HPDE6-E6E7 (cell line): ENCODE data around the gene KCNJ15.

Experiments used
- DNase-seq: peaks from one replicate; pipeline ENCODE4 v3.0.0; 2011; ENCODE audit warnings: missing footprints; ENCODE audit errors: extremely low spot score

KCNJ15 gene

GRCh38 chr21:38268864-38269575, 12.2 kb downstream of the KCNJ15 start:
- DNase-seq, result no peak

- DNase-seq, result no peak
Measured at GRCh38 chr21:38269576-38269936, 12.8 kb downstream of the KCNJ15 start.

- DNase-seq, result no peak
Measured at GRCh38 chr21:38272215-38272614, 15.4 kb downstream of the KCNJ15 start.

- no peak for DNase-seq
Measured at GRCh38 chr21:38273745-38274542, 17.2 kb downstream of the KCNJ15 start.

GRCh38 chr21:38277501-38278131, 20.8 kb downstream of the KCNJ15 start:
- peak; percentile 80 for DNase-seq

- no peak for DNase-seq
Measured at GRCh38 chr21:38280454-38280853, 23.7 kb downstream of the KCNJ15 start.

GRCh38 chr21:38280867-38281266, 24.1 kb downstream of the KCNJ15 start:
- DNase-seq, result no peak

- DNase-seq, result no peak
Measured at GRCh38 chr21:38282921-38283320, 26.1 kb downstream of the KCNJ15 start.

- no peak for DNase-seq
Measured at GRCh38 chr21:38284216-38284615, 27.4 kb downstream of the KCNJ15 start.

- no peak for DNase-seq
Measured at GRCh38 chr21:38286739-38287471, 30.1 kb downstream of the KCNJ15 start.

GRCh38 chr21:38287476-38287875, 30.7 kb downstream of the KCNJ15 start:
- DNase-seq, result no peak

GRCh38 chr21:38289705-38290485, 33.1 kb downstream of the KCNJ15 start:
- DNase-seq, result peak; percentile 92

GRCh38 chr21:38290809-38291208, 34.0 kb downstream of the KCNJ15 start:
- DNase-seq, result no peak

- DNase-seq, result no peak
Measured at GRCh38 chr21:38291874-38292273, 35.1 kb downstream of the KCNJ15 start.

GRCh38 chr21:38293113-38293512, 36.3 kb downstream of the KCNJ15 start:
- no peak for DNase-seq

GRCh38 chr21:38293765-38294164, 37.0 kb downstream of the KCNJ15 start:
- no peak for DNase-seq

GRCh38 chr21:38294609-38295008, 37.8 kb downstream of the KCNJ15 start:
- DNase-seq, result no peak

- DNase-seq, result no peak
Measured at GRCh38 chr21:38295997-38296764, 39.4 kb downstream of the KCNJ15 start.

- DNase-seq, result no peak
Measured at GRCh38 chr21:38297194-38297631, 40.4 kb downstream of the KCNJ15 start.

- DNase-seq, result no peak
Measured at GRCh38 chr21:38297871-38298270, 41.1 kb downstream of the KCNJ15 start.
